ENCODE results near the gene ELL.

GRCh38 chr19:18422530-18423191 is 99.2 kb downstream of the ELL start:
- TF ChIP-seq CTCF (conservative IDR thresholded peaks at IDR 0.05 in 1 of 2, IDR thresholded peaks at IDR 0.05 in 1 of 2; ENCODE audit: extremely low read depth in 1 of 2, insufficient read depth in 1 of 2, low read depth in 1 of 2, low read length in 2 of 2) = no peak
- TF ChIP-seq EZH2 (IDR thresholded peaks at IDR 0.05; ENCODE audit: borderline replicate concordance, low read length) = no peak

Data from mammary epithelial cell (primary cell).